ENCODE results near the gene SEMA3G.
A peak's percentile ranks its signal among the peaks of the same experiment; 100 is the strongest.

SEMA3G gene

GRCh38 chr3:52479037-52479876, 34.4 kb upstream of the SEMA3G start:
- no peak for DNase-seq

GRCh38 chr3:52477796-52478095, 32.8 kb upstream of the SEMA3G start:
- no peak for DNase-seq

- DNase-seq = no peak
These were observed 32.3 kb upstream of the SEMA3G start for GRCh38 chr3:52477076-52477795.

- no peak for DNase-seq
These were observed 28.1 kb upstream of the SEMA3G start for GRCh38 chr3:52473026-52473425.

GRCh38 chr3:52472239-52473000, 27.5 kb upstream of the SEMA3G start:
- no peak for DNase-seq

GRCh38 chr3:52471371-52472238, 26.7 kb upstream of the SEMA3G start:
- no peak for DNase-seq

- no peak for DNase-seq
These were observed 26.0 kb upstream of the SEMA3G start for GRCh38 chr3:52470920-52471319.

GRCh38 chr3:52469001-52469400, 24.1 kb upstream of the SEMA3G start:
- DNase-seq = no peak

- no peak for DNase-seq
These were observed 23.4 kb upstream of the SEMA3G start for GRCh38 chr3:52468336-52468735.

- DNase-seq = no peak
These were observed 18.5 kb upstream of the SEMA3G start for GRCh38 chr3:52463416-52463815.

GRCh38 chr3:52461874-52462273, 17.0 kb upstream of the SEMA3G start:
- no peak for DNase-seq

- no peak for DNase-seq
These were observed 14.1 kb upstream of the SEMA3G start for GRCh38 chr3:52458770-52459545.

- no peak for DNase-seq
These were observed 13.3 kb upstream of the SEMA3G start for GRCh38 chr3:52458031-52458760.

GRCh38 chr3:52456800-52457183, 11.9 kb upstream of the SEMA3G start:
- DNase-seq = no peak

- no peak for DNase-seq
These were observed 11.4 kb upstream of the SEMA3G start for GRCh38 chr3:52456169-52456799.

GRCh38 chr3:52455283-52456168, 10.6 kb upstream of the SEMA3G start, which contains the start of gene NISCH:
Gene NISCH, plus strand, starts transcription at chr3:52455604. Its CDS starts 38 bp downstream, at chr3:52455642.
- peak; percentile 93 to 96 (median 96) for DNase-seq

GRCh38 chr3:52454938-52455282, 10.0 kb upstream of the SEMA3G start:
- DNase-seq = no peak

- no peak for DNase-seq
These were observed 9.5 kb upstream of the SEMA3G start for GRCh38 chr3:52454250-52454937.

Measured in activated CD4-positive, CD25-positive, alpha-beta regulatory T cell (primary cell).